Measurements from ENCODE around the gene RMC1. TPM values are rescaled to one million over a fixed set of nuclear protein-coding genes. Genes with fewer than 3 reads are reported as not detected.

The RMC1 gene
- polyA plus RNA-seq, result 10 to 100 TPM in 3 of 4 donors, 1 to 10 TPM in 1; 9.5 to 96.4 (median 44.1) TPM
- long read RNA-seq, donor 1, result 0 reads
- long read RNA-seq, donor 2, result 0 reads
- long read RNA-seq, donor 3, partial matches to known transcripts, result 0 of 3 reads
- long read RNA-seq, donor 3, other reads (novel, unspliced or antisense), result 0 of 3 reads
- long read RNA-seq, donor 4, result 0 reads
- long read RNA-seq, donor 5, result 0 reads
- long read RNA-seq, donor 6, partial matches to known transcripts, result 0 of 2 reads
- long read RNA-seq, donor 6, other reads (novel, unspliced or antisense), result 0 of 2 reads
- long read RNA-seq, donor 7, partial matches to known transcripts, result 0 of 1 reads
- long read RNA-seq, donor 7, other reads (novel, unspliced or antisense), result 0 of 1 reads
- long read RNA-seq, donor 8, result 0 reads
- long read RNA-seq, donor 9, partial matches to known transcripts, result 0 of 2 reads
- long read RNA-seq, donor 9, other reads (novel, unspliced or antisense), result 0 of 2 reads
- long read RNA-seq, donor 10, partial matches to known transcripts, result 0 of 4 reads
- long read RNA-seq, donor 10, other reads (novel, unspliced or antisense), result 0 of 4 reads

- H3K36me3 ChIP-seq (ENCODE audit: control insufficient read depth in 3 of 3, insufficient read depth in 2 of 3, low read depth in 1 of 3, low read length in 3 of 3), result peaks cover 3 to 15% (median 13%) of the 10 kb centered on the region in 3 donors
- H3K4me3 ChIP-seq (ENCODE audit: low read depth in 1 of 3, low read length in 3 of 3), result peak within 1 kb of the TSS; percentile 71 to 88 (median 76)
- peak within 1 kb of the TSS; percentile 89 to 96 (median 92) for H3K27ac ChIP-seq (ENCODE audit: low read depth in 1 of 3, low read length in 2 of 3)
- no peaks in the 10 kb centered on the region for H3K27me3 ChIP-seq (ENCODE audit: control insufficient read depth in 3 of 3, insufficient read depth in 3 of 3, low read length in 3 of 3)
- no peak for FAIRE-seq
- H3K4me1 ChIP-seq (ENCODE audit: control insufficient read depth in 3 of 3, insufficient read depth in 2 of 3, low read depth in 1 of 3, low read length in 2 of 3), result peaks cover 3 to 18% (median 9%) of the 10 kb centered on the region in 3 donors
- H3K9me3 ChIP-seq (ENCODE audit: control insufficient read depth in 2 of 2, insufficient read depth in 1 of 2, low read depth in 1 of 2, low read length in 1 of 2), result no peaks in the 10 kb centered on the region
- DNase-seq, result peak; percentile 94 to 99
- WGBS, 3 donors, result 0% methylated on average over 74 to 110 of the region's 110 CpGs
These were observed at the start of gene RMC1 for GRCh38 chr18:23503038-23503962. Gene RMC1, plus strand, starts transcription at chr18:23503511. Its CDS starts 108 bp downstream, at chr18:23503619.

- FAIRE-seq (no peak), DNase-seq (peak; percentile 45 to 59)
- no peaks in the 10 kb centered on the region for H3K27me3 ChIP-seq (ENCODE audit: control insufficient read depth in 3 of 3, insufficient read depth in 3 of 3, low read length in 3 of 3)
- H3K27ac ChIP-seq (ENCODE audit: low read depth in 1 of 3, low read length in 2 of 3), result peak overlapping the region; percentile 90 to 100 (median 94)
- peaks cover 3 to 14% (median 12%) of the 10 kb centered on the region in 3 donors for H3K4me1 ChIP-seq (ENCODE audit: control insufficient read depth in 3 of 3, insufficient read depth in 2 of 3, low read depth in 1 of 3, low read length in 2 of 3)
- H3K36me3 ChIP-seq (ENCODE audit: control insufficient read depth in 3 of 3, insufficient read depth in 2 of 3, low read depth in 1 of 3, low read length in 3 of 3), result peaks cover 0 to 12% (median 2%) of the 10 kb centered on the region in 3 donors
- WGBS, 3 donors, result 0 to 1% (median 1%) methylated on average over 11 of the region's 11 CpGs
- no peaks in the 10 kb centered on the region for H3K9me3 ChIP-seq (ENCODE audit: control insufficient read depth in 2 of 2, insufficient read depth in 1 of 2, low read depth in 1 of 2, low read length in 1 of 2)
- peak overlapping the region; percentile 81 to 88 (median 84) for H3K4me3 ChIP-seq (ENCODE audit: low read depth in 1 of 3, low read length in 3 of 3)
These were observed 49.6 kb upstream of the RMC1 start for GRCh38 chr18:23453680-23454058.

- Histone ChIP-seq H3K9me3 (ENCODE audit: control insufficient read depth in 2 of 2, insufficient read depth in 1 of 2, low read depth in 1 of 2, low read length in 1 of 2) (no peaks in the 10 kb centered on the region), H3K4me1 (ENCODE audit: control insufficient read depth in 3 of 3, insufficient read depth in 2 of 3, low read depth in 1 of 3, low read length in 2 of 3) (peaks cover 7 to 38% (median 22%) of the 10 kb centered on the region in 3 donors), H3K27ac (ENCODE audit: low read depth in 1 of 3, low read length in 2 of 3) (no peak overlapping the region), H3K4me3 (ENCODE audit: low read depth in 1 of 3, low read length in 3 of 3) (peak overlapping the region in 1 of 3 donors; percentile 15), H3K36me3 (ENCODE audit: control insufficient read depth in 3 of 3, insufficient read depth in 2 of 3, low read depth in 1 of 3, low read length in 3 of 3) (peaks cover 0 to 20% (median 2%) of the 10 kb centered on the region in 3 donors), H3K27me3 (ENCODE audit: control insufficient read depth in 3 of 3, insufficient read depth in 3 of 3, low read length in 3 of 3) (no peaks in the 10 kb centered on the region)
- 92 to 94% (median 94%) methylated on average over 2 of the region's 2 CpGs for WGBS, 3 donors
- DNase-seq (no peak), FAIRE-seq (no peak)
These were observed 46.5 kb upstream of the RMC1 start for GRCh38 chr18:23456835-23457234.

- peak overlapping the region in 1 of 3 donors; percentile 1 for H3K4me3 ChIP-seq (ENCODE audit: low read depth in 1 of 3, low read length in 3 of 3)
- peaks cover 2 to 33% (median 12%) of the 10 kb centered on the region in 3 donors for H3K36me3 ChIP-seq (ENCODE audit: control insufficient read depth in 3 of 3, insufficient read depth in 2 of 3, low read depth in 1 of 3, low read length in 3 of 3)
- FAIRE-seq (no peak), DNase-seq (peak in 1 of 2 donors; percentile 7)
- no peaks in the 10 kb centered on the region for H3K9me3 ChIP-seq (ENCODE audit: control insufficient read depth in 2 of 2, insufficient read depth in 1 of 2, low read depth in 1 of 2, low read length in 1 of 2)
- peaks cover 7 to 32% (median 20%) of the 10 kb centered on the region in 3 donors for H3K4me1 ChIP-seq (ENCODE audit: control insufficient read depth in 3 of 3, insufficient read depth in 2 of 3, low read depth in 1 of 3, low read length in 2 of 3)
- no peaks in the 10 kb centered on the region for H3K27me3 ChIP-seq (ENCODE audit: control insufficient read depth in 3 of 3, insufficient read depth in 3 of 3, low read length in 3 of 3)
- 78 to 84% (median 82%) methylated on average over 3 of the region's 3 CpGs for WGBS, 3 donors
- H3K27ac ChIP-seq (ENCODE audit: low read depth in 1 of 3, low read length in 2 of 3), result peak overlapping the region in 2 of 3 donors; percentile 1 to 35
These were observed 44.3 kb upstream of the RMC1 start for GRCh38 chr18:23458830-23459529.

- FAIRE-seq, result no peak
- no peaks in the 10 kb centered on the region for H3K27me3 ChIP-seq (ENCODE audit: control insufficient read depth in 3 of 3, insufficient read depth in 3 of 3, low read length in 3 of 3)
- WGBS, 3 donors, result 91 to 94% (median 93%) methylated on average over 7 of the region's 7 CpGs
- H3K27ac ChIP-seq (ENCODE audit: low read depth in 1 of 3, low read length in 2 of 3), result peak overlapping the region in 2 of 3 donors; percentile 27 to 71
- peaks cover 2 to 33% (median 12%) of the 10 kb centered on the region in 3 donors for H3K36me3 ChIP-seq (ENCODE audit: control insufficient read depth in 3 of 3, insufficient read depth in 2 of 3, low read depth in 1 of 3, low read length in 3 of 3)
- no peaks in the 10 kb centered on the region for H3K9me3 ChIP-seq (ENCODE audit: control insufficient read depth in 2 of 2, insufficient read depth in 1 of 2, low read depth in 1 of 2, low read length in 1 of 2)
- peaks cover 7 to 32% (median 20%) of the 10 kb centered on the region in 3 donors for H3K4me1 ChIP-seq (ENCODE audit: control insufficient read depth in 3 of 3, insufficient read depth in 2 of 3, low read depth in 1 of 3, low read length in 2 of 3)
- DNase-seq, result no peak
- no peak overlapping the region for H3K4me3 ChIP-seq (ENCODE audit: low read depth in 1 of 3, low read length in 3 of 3)
These were observed 43.8 kb upstream of the RMC1 start for GRCh38 chr18:23459530-23459921.

GRCh38 chr18:23460285-23461273, 42.7 kb upstream of the RMC1 start:
- no peak for FAIRE-seq
- Histone ChIP-seq H3K27ac (ENCODE audit: low read depth in 1 of 3, low read length in 2 of 3) (peak overlapping the region in 2 of 3 donors; percentile 71 to 84), H3K4me1 (ENCODE audit: control insufficient read depth in 3 of 3, insufficient read depth in 2 of 3, low read depth in 1 of 3, low read length in 2 of 3) (peaks cover 7 to 32% (median 20%) of the 10 kb centered on the region in 3 donors), H3K9me3 (ENCODE audit: control insufficient read depth in 2 of 2, insufficient read depth in 1 of 2, low read depth in 1 of 2, low read length in 1 of 2) (no peaks in the 10 kb centered on the region), H3K4me3 (ENCODE audit: low read depth in 1 of 3, low read length in 3 of 3) (peak overlapping the region in 1 of 3 donors; percentile 28), H3K36me3 (ENCODE audit: control insufficient read depth in 3 of 3, insufficient read depth in 2 of 3, low read depth in 1 of 3, low read length in 3 of 3) (peaks cover 2 to 30% (median 11%) of the 10 kb centered on the region in 3 donors), H3K27me3 (ENCODE audit: control insufficient read depth in 3 of 3, insufficient read depth in 3 of 3, low read length in 3 of 3) (no peaks in the 10 kb centered on the region)
- WGBS, 3 donors, result 54 to 75% (median 58%) methylated on average over 2 of the region's 2 CpGs
- DNase-seq, result peak; percentile 84 to 92

GRCh38 chr18:23462876-23463275, 40.4 kb upstream of the RMC1 start:
- Histone ChIP-seq H3K9me3 (ENCODE audit: control insufficient read depth in 2 of 2, insufficient read depth in 1 of 2, low read depth in 1 of 2, low read length in 1 of 2) (no peaks in the 10 kb centered on the region), H3K27ac (ENCODE audit: low read depth in 1 of 3, low read length in 2 of 3) (no peak overlapping the region), H3K4me1 (ENCODE audit: control insufficient read depth in 3 of 3, insufficient read depth in 2 of 3, low read depth in 1 of 3, low read length in 2 of 3) (peaks cover 7 to 31% (median 17%) of the 10 kb centered on the region in 3 donors), H3K4me3 (ENCODE audit: low read depth in 1 of 3, low read length in 3 of 3) (no peak overlapping the region), H3K36me3 (ENCODE audit: control insufficient read depth in 3 of 3, insufficient read depth in 2 of 3, low read depth in 1 of 3, low read length in 3 of 3) (peaks cover 2 to 36% (median 18%) of the 10 kb centered on the region in 3 donors), H3K27me3 (ENCODE audit: control insufficient read depth in 3 of 3, insufficient read depth in 3 of 3, low read length in 3 of 3) (no peaks in the 10 kb centered on the region)
- DNase-seq (no peak), FAIRE-seq (no peak)
- 69 to 89% (median 83%) methylated on average over 2 of the region's 2 CpGs for WGBS, 3 donors
